HL-60 (cell line): ENCODE results near the gene KIR3DL1.
"Not testable (repeated sequence)": the region's sequence is repeated elsewhere in the genome, so short reads cannot be mapped to it uniquely, and the experiment has no call there.

Experiments
- DNase-seq, 2 experiments: peaks; one replicate each; pipeline ENCODE4 v3.0.0-alpha.2; 2010 to 2020; ENCODE audit warnings: low read depth in 1 of 2, low spot score in 1 of 2
- H3K27ac ChIP-seq: fragments of 250-450 bp; sonication (Bioruptor Pico); replicated peaks from 2 replicates; pipeline ENCODE4 v1.5.1; 2020; ENCODE audit warnings: mild to moderate bottlenecking, moderate library complexity
- H3K27me3 ChIP-seq: fragments of 250-450 bp; sonication (Bioruptor Pico); 2 replicates; pipeline ENCODE4 v1.5.1; 2021; ENCODE audit warnings: mild to moderate bottlenecking, moderate library complexity; ENCODE audit not compliant: insufficient read depth, poor library complexity, severe bottlenecking
- H3K4me3 ChIP-seq: replicated peaks from 2 replicates; pipeline ENCODE4 v1.5.1; 2011; ENCODE audit warnings: mild to moderate bottlenecking, control low read depth, low read length; ENCODE audit not compliant: insufficient read depth
- GABPA ChIP-seq: IDR thresholded peaks from 2 replicates; pipeline ENCODE4 v1.6.1; 2012; ENCODE audit warnings: low read depth
- POLR2AphosphoS5 ChIP-seq: IDR thresholded peaks from 2 replicates; pipeline ENCODE4 v1.6.1; 2012; ENCODE audit warnings: low read depth
- REST ChIP-seq: IDR thresholded peaks from 2 replicates; pipeline ENCODE4 v1.6.1; 2012; ENCODE audit warnings: low read depth; ENCODE audit not compliant: insufficient replicate concordance
- SPI1 ChIP-seq: IDR thresholded peaks from 2 replicates; pipeline ENCODE4 v1.6.1; 2012; ENCODE audit warnings: low read depth, mild to moderate bottlenecking, borderline replicate concordance
- TF ChIP-seq, protein P1 (sequence below): IDR thresholded peaks from one replicate; pipeline ENCODE4 v1.5.1; 2011; ENCODE audit warnings: low read length, control low read depth, inconsistent platforms; ENCODE audit not compliant: insufficient read depth

The KIR3DL1 gene

DNA sequence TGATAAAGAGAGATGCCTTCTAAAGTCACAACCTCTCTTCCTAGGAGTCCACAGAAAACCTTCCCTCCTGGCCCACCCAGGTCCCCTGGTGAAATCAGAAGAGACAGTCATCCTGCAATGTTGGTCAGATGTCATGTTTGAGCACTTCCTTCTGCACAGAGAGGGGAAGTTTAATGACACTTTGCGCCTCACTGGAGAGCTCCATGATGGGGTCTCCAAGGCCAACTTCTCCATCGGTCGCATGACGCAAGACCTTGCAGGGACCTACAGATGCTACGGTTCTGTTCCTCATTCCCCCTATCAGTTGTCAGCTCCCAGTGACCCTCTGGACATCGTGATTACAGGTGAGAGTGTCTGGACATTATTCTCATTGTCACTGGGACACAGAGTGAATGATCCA, 28.1 kb upstream of the KIR3DL1 start:
- not testable (repeated sequence) for H3K27me3 ChIP-seq, H3K4me3 ChIP-seq
- peak overlapping the region; percentile 53 for H3K27ac ChIP-seq
- peak; percentile 54 to 87 for DNase-seq
- peak; percentile 80 for TF ChIP-seq SPI1

DNA sequence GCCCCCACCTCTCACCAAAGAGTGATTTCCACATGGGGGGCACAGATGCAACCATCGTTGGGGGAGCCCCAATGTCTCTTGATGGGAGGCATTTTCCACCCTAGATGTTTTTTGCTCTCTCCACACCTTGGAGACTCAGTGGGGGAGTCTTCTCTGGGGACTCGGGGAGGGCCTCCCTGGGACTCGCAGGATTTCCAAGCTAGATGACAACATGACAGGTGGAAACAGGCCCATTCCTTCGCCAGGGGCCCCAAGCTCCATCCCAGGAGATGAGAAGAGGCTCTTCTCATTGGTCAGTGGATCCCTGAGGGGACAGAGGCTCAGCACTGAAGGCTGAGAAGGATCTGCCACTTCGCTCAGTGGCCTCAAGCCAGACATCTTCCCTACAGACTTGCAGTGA, 25.6 kb upstream of the KIR3DL1 start:
- H3K4me3 ChIP-seq = no peak overlapping the region
- TF ChIP-seq, protein P1, sequence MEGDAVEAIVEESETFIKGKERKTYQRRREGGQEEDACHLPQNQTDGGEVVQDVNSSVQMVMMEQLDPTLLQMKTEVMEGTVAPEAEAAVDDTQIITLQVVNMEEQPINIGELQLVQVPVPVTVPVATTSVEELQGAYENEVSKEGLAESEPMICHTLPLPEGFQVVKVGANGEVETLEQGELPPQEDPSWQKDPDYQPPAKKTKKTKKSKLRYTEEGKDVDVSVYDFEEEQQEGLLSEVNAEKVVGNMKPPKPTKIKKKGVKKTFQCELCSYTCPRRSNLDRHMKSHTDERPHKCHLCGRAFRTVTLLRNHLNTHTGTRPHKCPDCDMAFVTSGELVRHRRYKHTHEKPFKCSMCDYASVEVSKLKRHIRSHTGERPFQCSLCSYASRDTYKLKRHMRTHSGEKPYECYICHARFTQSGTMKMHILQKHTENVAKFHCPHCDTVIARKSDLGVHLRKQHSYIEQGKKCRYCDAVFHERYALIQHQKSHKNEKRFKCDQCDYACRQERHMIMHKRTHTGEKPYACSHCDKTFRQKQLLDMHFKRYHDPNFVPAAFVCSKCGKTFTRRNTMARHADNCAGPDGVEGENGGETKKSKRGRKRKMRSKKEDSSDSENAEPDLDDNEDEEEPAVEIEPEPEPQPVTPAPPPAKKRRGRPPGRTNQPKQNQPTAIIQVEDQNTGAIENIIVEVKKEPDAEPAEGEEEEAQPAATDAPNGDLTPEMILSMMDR = no peak
- TF ChIP-seq GABPA (no peak), POLR2AphosphoS5 (no peak), SPI1 (no peak), REST (no peak)

DNA sequence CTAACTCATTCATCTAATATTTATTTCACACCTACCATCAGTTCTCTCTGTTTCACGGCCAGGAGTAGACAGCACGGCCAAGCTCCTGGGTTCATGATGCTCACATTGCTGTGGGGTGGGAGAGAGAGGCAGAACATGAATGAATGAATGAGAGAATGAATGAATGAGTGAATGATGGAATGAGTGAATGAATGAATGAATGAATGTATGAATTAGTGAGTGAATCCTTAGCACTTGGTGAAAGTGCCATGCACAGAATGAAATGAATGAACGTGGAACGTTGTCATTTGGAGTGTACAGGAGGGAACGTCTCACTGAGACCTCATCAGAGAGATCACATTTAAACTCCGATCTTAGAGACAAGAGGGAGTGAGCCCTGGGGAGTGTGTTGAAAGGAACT, 24.8 kb upstream of the KIR3DL1 start:
- TF ChIP-seq REST (no peak), GABPA (no peak), POLR2AphosphoS5 (no peak), SPI1 (no peak)
- TF ChIP-seq, protein P1 = no peak

More for the DNA sequence above, 25.6 kb upstream of the KIR3DL1 start:
- Histone ChIP-seq H3K27me3 (no peaks in the 10 kb centered on the region), H3K27ac (no peak overlapping the region)
- DNase-seq = no peak

GRCh38 chr19:54792814-54793213, 23.5 kb upstream of the KIR3DL1 start:
- H3K27ac ChIP-seq = no peak overlapping the region
- no peak overlapping the region; the same call in 1 of the 2 replicates for H3K4me3 ChIP-seq
- no peak for DNase-seq
- no peak for TF ChIP-seq GABPA
- TF ChIP-seq, protein P1 = no peak
- no peak for TF ChIP-seq SPI1
- TF ChIP-seq REST = no peak
- TF ChIP-seq POLR2AphosphoS5 = no peak
- H3K27me3 ChIP-seq = no peaks in the 10 kb centered on the region

More for the DNA sequence above, 24.8 kb upstream of the KIR3DL1 start:
- Histone ChIP-seq H3K27ac (no peak overlapping the region), H3K4me3 (no peak overlapping the region), H3K27me3 (no peaks in the 10 kb centered on the region)
- DNase-seq = no peak
